Chondrocyte (in vitro differentiated cells): Measurements from ENCODE around the gene CCR7. TPM values are rescaled to one million over a fixed set of nuclear protein-coding genes. Genes with fewer than 3 reads are reported as not detected.

Experiments
- DNase-seq: peaks from one replicate; pipeline ENCODE4 v3.0.0; 2021; ENCODE audit warnings: mixed read lengths, low spot score
- H3K27ac Mint-ChIP-seq: one replicate; pipeline ENCODE4 v1.8.0; 2021; ENCODE audit warnings: mild to moderate bottlenecking, moderate library complexity, mixed read lengths; ENCODE audit not compliant: unreplicated experiment
- H3K27me3 Mint-ChIP-seq: 2 replicates; pipeline ENCODE4 v1.8.0; 2021; ENCODE audit warnings: low read depth, mixed read lengths
- H3K36me3 Mint-ChIP-seq: 2 replicates; pipeline ENCODE4 v1.8.0; 2021; ENCODE audit warnings: low read depth, mixed read lengths
- H3K4me1 Mint-ChIP-seq: 2 replicates; pipeline ENCODE4 v1.8.0; 2021; ENCODE audit warnings: low read depth, mild to moderate bottlenecking, mixed read lengths
- H3K4me3 Mint-ChIP-seq: one replicate; pipeline ENCODE4 v1.8.0; 2021; ENCODE audit warnings: mild to moderate bottlenecking, moderate library complexity, mixed read lengths; ENCODE audit not compliant: unreplicated experiment
- H3K9me3 Mint-ChIP-seq: 2 replicates; pipeline ENCODE4 v1.8.0; 2021; ENCODE audit warnings: low read depth, mixed read lengths
- total RNA-seq: library from RNA; stranded (reverse); gene quantifications from 3 replicates; pipeline ENCODE4 v1.2.1, GENCODE V29; 2021
- TF ChIP-seq, protein P1 (sequence below): fragments of 200-600 bp; sonication (generic); IDR thresholded peaks from 2 replicates; pipeline ENCODE4 v1.5.0; 2021; ENCODE audit warnings: antibody characterized with exemption, mild to moderate bottlenecking, moderate library complexity

CCR7 gene
- total RNA-seq, 1 donor from 2014 or later = not detected

DNA sequence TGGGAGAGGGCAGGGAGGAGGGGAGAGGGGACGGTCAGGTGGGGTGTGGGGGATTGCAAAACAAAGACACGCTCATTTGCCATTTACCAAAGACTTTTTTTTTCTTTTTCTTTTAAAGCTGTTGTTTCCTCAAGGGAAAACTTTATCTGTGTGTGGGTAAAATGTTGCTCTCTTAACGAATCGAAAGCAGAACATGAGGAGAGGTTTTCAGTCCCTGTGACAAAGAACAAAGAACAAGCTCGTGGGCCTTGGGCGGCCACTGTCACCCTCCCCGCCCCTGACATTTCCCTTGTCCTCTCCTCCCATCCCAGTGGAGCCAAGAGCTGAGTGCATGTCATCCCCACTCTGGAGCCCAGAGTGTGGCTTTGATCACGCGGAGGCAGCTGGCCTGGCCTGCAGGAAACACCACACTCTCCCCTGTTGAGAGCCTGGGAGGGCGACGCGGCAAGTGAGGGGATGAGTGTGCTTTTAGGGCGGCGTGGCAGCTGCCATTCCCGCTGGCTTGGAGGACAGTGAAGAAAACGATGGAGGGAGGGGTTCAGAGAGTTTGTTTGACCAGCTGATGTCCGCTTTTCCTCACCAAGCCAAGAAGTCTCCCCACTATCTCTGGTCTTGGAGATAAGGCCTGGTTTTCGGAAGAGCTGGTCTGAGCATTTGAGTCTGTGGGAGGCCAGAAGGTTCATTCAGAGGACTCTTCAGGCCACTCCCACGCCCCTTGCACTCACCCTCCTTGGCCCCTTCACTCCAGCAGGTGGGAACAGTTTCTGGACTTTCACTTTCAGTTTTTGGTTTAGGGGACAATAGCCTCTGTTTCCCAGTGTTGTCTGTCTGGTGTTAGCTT lies 11.4 kb downstream of the CCR7 start:
- Mint-ChIP-seq H3K27ac (peak overlapping the region; percentile 83), H3K4me3 (no peak overlapping the region), H3K27me3 (no peaks in the 10 kb centered on the region), H3K9me3 (no peaks in the 10 kb centered on the region), H3K4me1 (peaks cover 69% of the 10 kb centered on the region), H3K36me3 (no peaks in the 10 kb centered on the region)
- TF ChIP-seq, protein P1, sequence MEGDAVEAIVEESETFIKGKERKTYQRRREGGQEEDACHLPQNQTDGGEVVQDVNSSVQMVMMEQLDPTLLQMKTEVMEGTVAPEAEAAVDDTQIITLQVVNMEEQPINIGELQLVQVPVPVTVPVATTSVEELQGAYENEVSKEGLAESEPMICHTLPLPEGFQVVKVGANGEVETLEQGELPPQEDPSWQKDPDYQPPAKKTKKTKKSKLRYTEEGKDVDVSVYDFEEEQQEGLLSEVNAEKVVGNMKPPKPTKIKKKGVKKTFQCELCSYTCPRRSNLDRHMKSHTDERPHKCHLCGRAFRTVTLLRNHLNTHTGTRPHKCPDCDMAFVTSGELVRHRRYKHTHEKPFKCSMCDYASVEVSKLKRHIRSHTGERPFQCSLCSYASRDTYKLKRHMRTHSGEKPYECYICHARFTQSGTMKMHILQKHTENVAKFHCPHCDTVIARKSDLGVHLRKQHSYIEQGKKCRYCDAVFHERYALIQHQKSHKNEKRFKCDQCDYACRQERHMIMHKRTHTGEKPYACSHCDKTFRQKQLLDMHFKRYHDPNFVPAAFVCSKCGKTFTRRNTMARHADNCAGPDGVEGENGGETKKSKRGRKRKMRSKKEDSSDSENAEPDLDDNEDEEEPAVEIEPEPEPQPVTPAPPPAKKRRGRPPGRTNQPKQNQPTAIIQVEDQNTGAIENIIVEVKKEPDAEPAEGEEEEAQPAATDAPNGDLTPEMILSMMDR = no peak
- peak; percentile 46 for DNase-seq

- no peaks in the 10 kb centered on the region for H3K27me3 Mint-ChIP-seq
- no peak overlapping the region for H3K4me3 Mint-ChIP-seq
- H3K9me3 Mint-ChIP-seq = no peaks in the 10 kb centered on the region
- DNase-seq = peak; percentile 22
- H3K27ac Mint-ChIP-seq = peak overlapping the region; percentile 99
- H3K36me3 Mint-ChIP-seq = no peaks in the 10 kb centered on the region
- peaks cover 69% of the 10 kb centered on the region for H3K4me1 Mint-ChIP-seq
- TF ChIP-seq, protein P1 = no peak
Measured at GRCh38 chr17:40552806-40553693, 12.2 kb downstream of the CCR7 start.

- no peaks in the 10 kb centered on the region for H3K27me3 Mint-ChIP-seq
- H3K4me1 Mint-ChIP-seq = peaks cover 78% of the 10 kb centered on the region
- peak; percentile 96 for DNase-seq
- H3K9me3 Mint-ChIP-seq = no peaks in the 10 kb centered on the region
- TF ChIP-seq, protein P1 = peak; percentile 24
- H3K36me3 Mint-ChIP-seq = no peaks in the 10 kb centered on the region
- peak overlapping the region; percentile 99 for H3K27ac Mint-ChIP-seq
- H3K4me3 Mint-ChIP-seq = peak overlapping the region; percentile 52
Measured at GRCh38 chr17:40551879-40552768, 13.1 kb downstream of the CCR7 start.

- H3K27ac Mint-ChIP-seq = peak overlapping the region; percentile 99
- TF ChIP-seq, protein P1 = no peak
- peaks cover 76% of the 10 kb centered on the region for H3K4me1 Mint-ChIP-seq
- peak overlapping the region; percentile 20 for H3K4me3 Mint-ChIP-seq
- no peaks in the 10 kb centered on the region for H3K9me3 Mint-ChIP-seq
- peak; percentile 56 for DNase-seq
- no peaks in the 10 kb centered on the region for H3K27me3 Mint-ChIP-seq
- H3K36me3 Mint-ChIP-seq = no peaks in the 10 kb centered on the region
Measured at GRCh38 chr17:40551091-40551878, 14.0 kb downstream of the CCR7 start.
